Raji (cell line): ENCODE data around the gene TBC1D22B.

Experiments
- POLR2A ChIP-seq: IDR thresholded peaks from 2 replicates; pipeline ENCODE4 v1.6.1; 2011; ENCODE audit warnings: low read depth, low read length, control low read depth; ENCODE audit not compliant: insufficient read depth

Gene TBC1D22B, protein sequence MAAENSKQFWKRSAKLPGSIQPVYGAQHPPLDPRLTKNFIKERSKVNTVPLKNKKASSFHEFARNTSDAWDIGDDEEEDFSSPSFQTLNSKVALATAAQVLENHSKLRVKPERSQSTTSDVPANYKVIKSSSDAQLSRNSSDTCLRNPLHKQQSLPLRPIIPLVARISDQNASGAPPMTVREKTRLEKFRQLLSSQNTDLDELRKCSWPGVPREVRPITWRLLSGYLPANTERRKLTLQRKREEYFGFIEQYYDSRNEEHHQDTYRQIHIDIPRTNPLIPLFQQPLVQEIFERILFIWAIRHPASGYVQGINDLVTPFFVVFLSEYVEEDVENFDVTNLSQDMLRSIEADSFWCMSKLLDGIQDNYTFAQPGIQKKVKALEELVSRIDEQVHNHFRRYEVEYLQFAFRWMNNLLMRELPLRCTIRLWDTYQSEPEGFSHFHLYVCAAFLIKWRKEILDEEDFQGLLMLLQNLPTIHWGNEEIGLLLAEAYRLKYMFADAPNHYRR

DNA sequence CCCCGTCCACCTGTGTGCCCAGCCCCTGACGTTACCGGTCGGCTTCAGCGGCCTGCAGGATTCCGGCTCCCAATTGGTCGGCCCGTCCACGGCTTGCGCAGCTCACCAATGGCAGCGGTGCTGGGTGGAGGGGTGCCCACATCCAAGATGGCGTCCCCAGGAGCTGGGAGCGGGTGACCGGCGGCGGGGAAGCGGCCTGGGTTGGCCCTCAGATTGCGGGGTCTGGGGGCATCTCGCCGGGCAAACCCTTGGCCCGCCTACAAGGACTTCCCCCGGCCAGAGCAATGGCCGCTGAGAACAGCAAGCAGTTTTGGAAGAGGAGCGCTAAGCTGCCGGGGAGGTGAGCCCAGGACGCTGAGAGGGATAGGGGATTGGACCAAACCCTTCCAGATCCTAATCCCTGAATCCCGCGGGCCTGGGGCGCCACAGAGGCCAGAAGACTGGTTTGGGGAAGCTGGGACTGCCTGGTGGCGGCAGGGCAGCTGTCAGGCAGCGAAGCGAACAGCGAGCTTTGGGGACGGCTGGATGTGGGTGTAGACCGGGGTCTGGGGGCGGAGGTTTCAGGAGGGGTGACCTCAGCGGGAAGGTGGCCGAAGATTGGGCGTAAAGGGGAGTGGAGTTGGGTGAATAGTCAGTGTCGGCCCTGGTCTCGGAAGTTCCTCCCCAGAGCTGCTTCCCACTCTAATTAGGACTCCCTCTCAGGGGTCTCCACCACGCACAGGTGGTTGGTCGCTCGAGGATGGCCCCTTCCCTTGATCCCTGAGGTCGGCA, at the start of gene TBC1D22B, which contains the start of gene TMEM217:
TBC1D22B (plus strand) TSS at position 139 of the 771 bp plus-strand sequence; CDS start at position 285, 146 bp downstream.
TMEM217 (minus strand) TSS at position 511 of the 771 bp plus-strand sequence. CDS start 39,114 bp downstream, outside the sequence.
- TF ChIP-seq POLR2A, result peak; percentile 62

DNA sequence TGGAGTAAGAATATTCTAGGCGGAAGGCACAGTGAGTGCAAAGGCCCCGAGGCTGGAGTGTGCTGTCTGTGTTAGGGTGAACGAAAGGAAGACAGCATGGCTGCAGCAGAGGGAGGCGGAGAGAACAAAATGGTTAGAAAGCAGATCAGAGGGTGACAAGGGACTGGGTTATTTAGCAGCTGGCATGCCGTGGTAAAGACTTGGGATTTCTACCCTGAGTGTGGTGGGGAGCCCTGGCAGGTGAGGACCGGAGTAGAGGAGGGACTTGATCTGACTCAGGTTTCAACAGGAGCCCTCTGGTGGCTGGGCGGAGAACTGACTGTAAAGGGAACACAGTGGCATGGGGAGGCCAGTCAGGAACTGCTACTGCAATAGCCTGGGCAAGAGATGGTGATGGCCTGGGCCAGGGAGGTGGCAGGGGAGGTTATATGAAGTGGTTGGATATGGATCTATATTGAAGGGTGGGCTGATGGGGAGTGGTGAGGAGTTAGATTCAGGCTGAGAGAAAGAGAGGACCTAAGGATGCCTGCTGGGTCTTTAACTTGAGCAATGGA, 49.6 kb upstream of the TBC1D22B start:
- TF ChIP-seq POLR2A, result no peak

DNA sequence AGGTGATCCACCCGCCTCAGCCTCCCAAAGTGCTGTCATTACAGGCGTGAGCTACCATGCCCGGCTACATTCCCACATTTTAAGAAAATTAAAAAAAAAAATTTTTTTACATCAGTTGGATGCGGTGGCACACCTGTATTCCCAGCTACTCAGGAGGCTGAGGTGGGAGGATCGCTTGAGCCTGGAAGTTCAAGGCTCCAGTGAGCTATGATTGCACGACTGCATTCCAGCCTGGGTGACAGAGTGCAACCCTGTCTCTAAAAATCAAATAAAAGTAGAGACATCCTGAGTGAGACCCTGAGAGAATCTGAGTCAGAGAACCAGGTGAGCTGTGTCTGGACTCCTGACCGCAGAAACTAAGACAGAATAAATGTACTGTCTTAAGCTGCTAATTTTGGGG, 48.8 kb upstream of the TBC1D22B start:
- no peak for TF ChIP-seq POLR2A

DNA sequence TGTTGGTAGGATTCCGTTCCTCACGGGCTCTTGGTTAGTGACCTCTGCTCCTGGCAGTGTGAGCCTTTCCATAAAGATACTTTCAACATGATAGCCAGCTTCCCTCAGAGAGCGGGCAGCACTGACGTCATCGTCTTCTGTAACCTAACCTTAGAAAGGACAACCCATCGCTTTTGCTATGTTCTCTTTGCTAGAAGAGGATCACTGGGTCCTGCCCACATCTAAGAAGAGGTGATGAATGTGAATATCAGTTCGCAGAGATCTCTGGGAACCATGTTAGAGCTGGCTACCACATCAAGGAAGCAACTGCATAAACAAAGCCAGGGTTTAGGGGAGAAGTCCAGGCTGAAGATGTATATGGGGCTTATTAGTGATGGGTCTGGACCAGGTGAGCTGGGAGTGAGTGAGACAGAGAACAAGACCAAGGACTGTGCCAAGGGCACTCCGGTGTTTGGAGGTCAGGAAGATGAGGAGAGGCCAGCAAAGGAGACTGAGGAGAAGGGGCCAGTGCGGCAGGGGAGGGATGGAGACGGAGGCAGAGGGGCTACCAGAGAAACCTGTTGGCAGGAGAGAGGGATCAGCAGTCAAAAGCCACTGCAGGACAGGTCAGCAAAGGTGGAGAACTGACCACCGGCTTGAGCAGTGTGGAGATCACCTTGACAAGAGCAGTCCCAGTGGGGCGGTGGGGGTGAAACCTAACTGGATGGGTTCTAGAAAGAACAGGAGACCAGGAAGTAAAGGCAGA, 47.9 kb upstream of the TBC1D22B start:
- TF ChIP-seq POLR2A, result no peak

DNA sequence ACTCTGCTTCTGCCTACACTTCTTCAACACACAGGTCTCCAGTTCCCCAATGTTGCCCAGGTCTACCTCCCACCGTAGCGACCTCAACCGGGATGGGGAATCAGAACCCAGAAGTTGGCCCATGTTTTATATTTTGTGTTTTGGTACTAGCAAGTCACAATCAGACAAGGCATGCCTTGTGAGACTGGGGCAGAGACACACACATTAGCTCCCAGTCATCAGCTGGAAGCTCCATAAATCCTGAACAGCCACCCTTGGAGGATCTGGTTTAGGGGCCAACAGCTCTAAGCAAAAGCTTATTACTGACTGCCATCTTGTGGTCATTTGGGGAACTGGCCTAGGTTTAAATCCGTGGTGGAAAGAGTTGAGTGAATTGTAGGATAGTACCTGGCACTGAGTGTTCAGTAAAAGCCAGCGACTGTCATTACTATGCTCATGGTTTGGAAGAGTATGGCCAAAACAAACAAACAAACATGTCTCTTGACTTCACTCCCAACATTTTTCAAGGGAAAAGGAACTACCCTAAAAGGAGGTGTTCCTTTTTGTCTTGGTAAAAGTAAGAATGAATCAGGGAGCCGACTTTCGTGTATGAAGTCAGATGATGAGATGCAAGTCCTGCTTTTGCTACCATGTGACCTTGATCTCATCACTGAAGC, 47.1 kb upstream of the TBC1D22B start:
- TF ChIP-seq POLR2A, result no peak

DNA sequence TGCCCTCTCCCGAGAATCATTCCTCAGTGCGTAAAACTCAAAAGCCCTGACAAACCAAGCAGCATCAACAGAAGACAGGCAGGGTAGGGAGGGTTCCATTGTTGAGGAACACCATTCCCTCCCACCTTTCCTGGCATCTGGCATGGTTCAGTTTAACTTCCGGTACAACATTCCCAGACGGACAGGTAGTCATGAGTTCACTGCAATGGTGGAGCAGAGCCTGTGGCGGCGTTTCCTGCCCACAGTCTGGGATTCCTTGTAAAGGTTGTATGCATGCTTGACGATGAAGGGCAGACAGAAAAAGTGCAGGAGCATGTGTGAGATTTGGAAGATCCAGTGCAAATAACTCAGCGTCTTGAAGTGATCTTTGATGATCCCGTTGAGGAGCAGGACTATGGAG, 45.3 kb upstream of the TBC1D22B start:
- no peak for TF ChIP-seq POLR2A

DNA sequence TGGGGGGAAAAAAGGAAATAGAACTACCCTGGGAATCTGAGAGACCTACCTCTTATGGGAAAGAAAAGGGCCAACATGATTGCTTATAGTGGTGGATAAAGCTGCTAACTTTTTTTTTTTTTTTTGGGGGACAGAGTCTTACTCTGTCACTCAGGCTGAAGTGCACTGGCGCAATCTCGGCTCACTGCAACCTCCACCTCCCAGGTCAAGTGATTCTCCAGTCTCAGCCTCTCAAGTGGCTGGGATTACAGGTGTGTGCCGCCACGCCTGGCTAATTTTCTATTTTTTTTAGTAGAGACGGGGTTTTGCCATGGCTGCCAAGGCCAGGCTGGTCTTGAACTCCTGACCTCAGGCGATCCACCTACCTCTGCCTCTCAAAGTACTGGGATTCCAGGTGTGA, 39.5 kb upstream of the TBC1D22B start:
- TF ChIP-seq POLR2A, result no peak

DNA sequence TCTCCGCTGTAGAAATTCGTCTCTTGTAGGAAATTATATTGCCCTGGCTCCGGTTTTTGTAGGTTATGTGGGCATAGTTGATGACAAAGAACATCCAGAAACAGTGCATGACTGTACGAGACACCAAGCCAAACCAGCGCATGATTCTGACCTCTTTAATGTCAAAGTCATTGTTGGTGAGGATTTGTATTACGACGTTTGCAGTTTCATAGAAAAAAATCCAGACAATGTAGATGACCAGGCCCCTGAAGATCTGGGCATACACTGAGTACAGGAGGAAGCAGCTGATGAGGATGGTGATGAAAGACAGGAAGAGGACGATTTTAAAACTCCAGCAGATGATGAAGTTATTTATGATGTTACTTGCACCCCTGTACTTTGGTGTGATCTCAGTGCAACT, 39.1 kb upstream of the TBC1D22B start:
- TF ChIP-seq POLR2A, result no peak

DNA sequence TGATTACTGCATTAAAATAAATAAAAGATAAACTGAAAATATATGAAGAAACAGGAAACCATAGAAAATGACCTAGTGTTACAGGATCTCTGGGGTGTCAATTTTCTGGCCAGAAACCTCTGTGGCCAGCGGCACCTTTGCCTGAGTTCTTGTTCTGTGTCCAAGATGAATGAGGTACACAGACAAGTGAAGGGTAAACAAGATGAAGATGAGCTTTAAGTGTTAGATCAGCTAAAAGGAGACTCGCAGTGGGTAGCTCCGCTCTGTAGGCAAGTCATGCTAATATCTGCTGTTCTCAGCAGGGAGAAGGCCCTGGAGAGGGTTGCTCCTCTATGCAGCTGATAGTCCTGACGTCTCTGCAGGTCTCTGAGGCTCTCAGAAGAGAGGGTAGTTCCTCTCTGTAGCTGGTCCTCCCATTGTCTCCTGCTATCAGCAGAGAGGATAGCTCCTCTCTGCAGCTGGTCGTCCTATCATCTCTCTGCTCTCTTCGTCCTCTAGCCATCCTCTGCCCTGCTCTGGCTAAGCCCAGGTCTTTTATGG, 35.9 kb upstream of the TBC1D22B start:
- TF ChIP-seq POLR2A, result no peak

DNA sequence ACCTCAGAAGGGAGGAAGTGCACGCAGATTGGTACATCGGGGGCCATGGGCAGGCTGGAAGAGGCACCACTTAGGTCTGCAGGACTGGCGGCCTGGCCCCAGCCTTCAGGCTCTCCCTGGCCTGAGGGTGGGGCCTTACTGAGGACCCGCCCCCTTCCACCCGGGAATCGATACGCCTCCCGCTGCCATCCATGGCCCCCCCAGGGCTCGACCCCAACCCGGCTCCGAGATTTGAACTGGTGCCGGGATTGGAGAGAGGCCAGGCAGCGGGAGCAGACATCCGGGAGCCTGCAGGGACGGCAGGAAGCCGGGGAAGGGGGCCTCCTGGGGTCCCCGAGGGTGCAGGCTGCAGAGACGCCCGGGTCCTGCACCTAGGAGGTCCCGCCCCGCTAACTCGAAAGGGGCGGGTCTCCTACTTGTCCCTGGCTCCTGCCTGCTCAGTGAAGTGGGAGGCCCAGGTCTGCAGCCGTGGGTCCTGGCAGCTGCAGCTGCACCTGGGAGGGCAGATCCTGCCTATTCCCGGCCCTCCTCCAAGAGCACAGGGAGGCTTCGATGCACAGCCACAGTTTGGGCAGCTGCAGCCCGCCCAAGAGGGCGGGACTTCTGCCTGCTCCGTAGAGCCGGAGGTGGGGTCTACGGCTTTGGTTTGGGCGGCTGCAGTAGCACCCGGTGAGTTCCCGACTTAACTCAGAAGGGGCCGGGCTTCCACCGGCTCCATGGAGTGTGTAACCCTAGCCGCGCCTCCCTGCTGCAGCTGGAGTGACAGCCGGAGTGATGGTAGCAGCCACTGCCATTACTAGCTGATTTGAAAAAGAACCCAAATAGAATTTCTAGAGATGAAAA, 35.2 kb upstream of the TBC1D22B start:
- TF ChIP-seq POLR2A, result no peak

DNA sequence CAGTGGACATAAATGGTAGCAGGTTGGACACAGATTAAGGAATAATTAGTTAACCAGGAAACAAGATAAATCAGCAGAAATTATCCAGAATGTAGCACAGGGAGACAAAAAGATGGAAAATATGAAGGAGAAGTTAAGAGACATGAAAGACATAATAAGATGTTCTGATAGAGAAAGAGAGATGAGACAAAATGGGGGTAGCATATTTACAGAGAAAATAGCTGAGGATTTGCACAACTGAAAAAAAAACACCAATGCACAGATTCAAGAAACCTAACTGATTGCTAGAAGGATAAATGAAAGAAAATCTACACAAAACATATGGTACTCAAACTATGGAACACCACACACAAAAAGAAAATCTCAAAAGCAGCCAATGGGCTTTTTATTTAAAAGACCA, 34.6 kb upstream of the TBC1D22B start:
- TF ChIP-seq POLR2A, result no peak

DNA sequence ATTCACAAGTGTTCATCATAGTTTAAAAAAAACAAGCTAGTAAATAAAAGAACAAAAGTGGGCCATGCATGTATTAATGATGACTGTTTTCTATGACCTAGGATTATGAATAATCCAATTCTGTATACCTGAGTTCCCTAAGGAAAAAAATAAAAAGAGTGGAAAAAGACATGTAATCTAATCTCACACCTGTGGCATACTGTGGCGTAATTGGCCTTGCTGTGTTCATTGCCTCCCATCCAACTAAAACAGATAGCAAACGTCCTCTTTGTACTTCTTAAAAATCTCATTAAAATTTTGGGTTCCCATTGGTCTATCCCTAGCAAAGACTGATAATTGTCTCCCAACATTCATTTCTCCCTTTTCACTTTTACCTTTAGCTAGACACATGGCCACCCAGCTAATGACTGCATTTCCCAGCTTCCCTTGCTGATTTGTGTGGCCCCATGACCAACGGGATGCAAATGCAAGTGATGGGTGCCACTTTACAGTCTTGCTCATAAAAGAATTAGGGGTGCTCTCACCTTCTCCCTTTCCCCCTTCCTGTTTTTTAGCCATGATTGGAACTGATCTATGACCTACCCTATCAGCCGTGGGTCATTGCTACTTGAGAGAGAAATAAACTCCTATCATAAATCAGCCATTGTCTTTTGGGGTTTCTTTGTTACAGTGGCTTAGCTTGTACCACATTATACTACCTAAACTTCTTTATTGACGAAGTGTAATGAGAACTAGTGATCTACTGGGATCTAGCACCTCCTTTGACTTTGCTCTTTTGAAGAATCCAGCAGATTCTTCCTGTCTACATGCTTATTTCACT, 32.0 kb upstream of the TBC1D22B start:
- no peak for TF ChIP-seq POLR2A
